ENCODE measurements around the gene TRA2A. TPM values are rescaled to one million over a fixed set of nuclear protein-coding genes. Genes with fewer than 3 reads are reported as not detected.

Gene TRA2A
- total and polyA plus RNA-seq, 2 of the 13 experiments (the other 11 are each of a cell fraction or from before 2014, with no cell fraction given): 39.1 to 41.6 TPM

DNA sequence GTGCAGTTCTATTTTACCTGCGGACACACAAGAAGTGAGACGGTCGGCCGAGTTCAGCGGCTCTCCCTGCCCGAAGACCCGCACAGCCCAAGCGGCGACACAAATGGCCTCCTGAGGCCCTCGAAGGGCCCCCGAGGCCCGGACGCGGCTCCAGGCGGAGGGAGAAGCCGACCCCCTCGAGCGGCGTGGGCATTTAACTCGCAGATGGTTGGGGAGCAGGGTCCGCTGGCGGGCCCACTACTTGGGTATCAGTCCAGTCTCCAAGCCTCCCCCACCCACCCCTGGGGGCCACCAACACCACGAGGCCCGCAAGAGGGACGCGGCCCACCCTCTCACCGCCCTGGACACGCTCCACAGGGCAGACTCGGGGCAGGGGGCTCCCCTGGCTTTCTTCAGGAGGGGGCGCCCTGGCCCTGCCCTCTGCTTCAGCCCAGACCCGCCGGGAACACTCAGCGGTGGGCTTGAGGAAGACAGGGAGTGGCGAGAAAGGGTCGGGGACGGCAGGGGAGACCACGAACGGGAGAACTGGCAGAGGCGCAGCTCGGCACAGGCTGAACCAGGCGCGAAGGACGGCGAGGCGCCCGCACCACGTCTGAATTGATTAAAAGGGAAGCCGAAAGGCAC is 63.1 kb downstream of the TRA2A start (continued):
- TF ChIP-seq NFKB2 (CRISPR knock-in tag; IDR thresholded peaks at IDR 0.05; ENCODE audit: borderline replicate concordance) (no peak), BATF2 (CRISPR knock-in tag; IDR thresholded peaks at IDR 0.05) (0 out of 2 replicates have a peak, but pooled peaks have one; percentile 4), HMG20B (CRISPR knock-in tag; conservative IDR thresholded peaks at IDR 0.05) (no peak), MATR3 (CRISPR knock-in tag; IDR thresholded peaks at IDR 0.05) (no peak), SMYD3 (CRISPR knock-in tag; IDR thresholded peaks at IDR 0.05) (no peak), PITX1 (CRISPR knock-in tag; IDR thresholded peaks at IDR 0.05) (peak; percentile 9; the same call in 1 of the 2 replicates), SP4 (CRISPR knock-in tag; IDR thresholded peaks at IDR 0.05) (0 out of 2 replicates have a peak, but pooled peaks have one; percentile 17), NCOA1 (CRISPR knock-in tag; IDR thresholded peaks at IDR 0.05) (no peak), MTA1 (CRISPR knock-in tag; IDR thresholded peaks at IDR 0.05; ENCODE audit: borderline replicate concordance) (no peak), ZNF354B (CRISPR knock-in tag; IDR thresholded peaks at IDR 0.05) (no peak), SOX13 (IDR thresholded peaks at IDR 0.05) (no peak), SOX13 (CRISPR knock-in tag; conservative IDR thresholded peaks at IDR 0.05 in 1 of 2, IDR thresholded peaks at IDR 0.05 in 1 of 2) (no peak), SMARCC2 (IDR thresholded peaks at IDR 0.05) (no peak), CTCF (CRISPR knock-in tag; IDR thresholded peaks at IDR 0.05) (peak; percentile 51), MIER3 (CRISPR knock-in tag; IDR thresholded peaks at IDR 0.05; ENCODE audit: borderline replicate concordance) (no peak)
- TF ChIP-seq, protein P1, sequence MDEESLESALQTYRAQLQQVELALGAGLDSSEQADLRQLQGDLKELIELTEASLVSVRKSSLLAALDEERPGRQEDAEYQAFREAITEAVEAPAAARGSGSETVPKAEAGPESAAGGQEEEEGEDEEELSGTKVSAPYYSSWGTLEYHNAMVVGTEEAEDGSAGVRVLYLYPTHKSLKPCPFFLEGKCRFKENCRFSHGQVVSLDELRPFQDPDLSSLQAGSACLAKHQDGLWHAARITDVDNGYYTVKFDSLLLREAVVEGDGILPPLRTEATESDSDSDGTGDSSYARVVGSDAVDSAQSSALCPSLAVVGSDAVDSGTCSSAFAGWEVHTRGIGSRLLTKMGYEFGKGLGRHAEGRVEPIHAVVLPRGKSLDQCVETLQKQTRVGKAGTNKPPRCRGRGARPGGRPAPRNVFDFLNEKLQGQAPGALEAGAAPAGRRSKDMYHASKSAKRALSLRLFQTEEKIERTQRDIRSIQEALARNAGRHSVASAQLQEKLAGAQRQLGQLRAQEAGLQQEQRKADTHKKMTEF (CRISPR knock-in tag; IDR thresholded peaks at IDR 0.05): no peak
- TF ChIP-seq, protein P2, sequence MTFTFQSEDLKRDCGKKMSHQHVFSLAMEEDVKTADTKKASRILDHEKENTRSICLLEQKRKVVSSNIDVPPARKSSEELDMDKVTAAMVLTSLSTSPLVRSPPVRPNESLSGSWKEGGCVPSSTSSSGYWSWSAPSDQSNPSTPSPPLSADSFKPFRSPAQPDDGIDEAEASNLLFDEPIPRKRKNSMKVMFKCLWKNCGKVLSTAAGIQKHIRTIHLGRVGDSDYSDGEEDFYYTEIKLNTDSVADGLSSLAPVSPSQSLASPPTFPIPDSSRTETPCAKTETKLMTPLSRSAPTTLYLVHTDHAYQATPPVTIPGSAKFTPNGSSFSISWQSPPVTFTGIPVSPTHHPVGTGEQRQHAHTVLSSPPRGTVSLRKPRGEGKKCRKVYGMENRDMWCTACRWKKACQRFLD (CRISPR knock-in tag; IDR thresholded peaks at IDR 0.05; ENCODE audit: borderline replicate concordance): no peak
- TF ChIP-seq, protein P3, sequence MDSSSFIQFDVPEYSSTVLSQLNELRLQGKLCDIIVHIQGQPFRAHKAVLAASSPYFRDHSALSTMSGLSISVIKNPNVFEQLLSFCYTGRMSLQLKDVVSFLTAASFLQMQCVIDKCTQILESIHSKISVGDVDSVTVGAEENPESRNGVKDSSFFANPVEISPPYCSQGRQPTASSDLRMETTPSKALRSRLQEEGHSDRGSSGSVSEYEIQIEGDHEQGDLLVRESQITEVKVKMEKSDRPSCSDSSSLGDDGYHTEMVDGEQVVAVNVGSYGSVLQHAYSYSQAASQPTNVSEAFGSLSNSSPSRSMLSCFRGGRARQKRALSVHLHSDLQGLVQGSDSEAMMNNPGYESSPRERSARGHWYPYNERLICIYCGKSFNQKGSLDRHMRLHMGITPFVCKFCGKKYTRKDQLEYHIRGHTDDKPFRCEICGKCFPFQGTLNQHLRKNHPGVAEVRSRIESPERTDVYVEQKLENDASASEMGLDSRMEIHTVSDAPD (CRISPR knock-in tag; IDR thresholded peaks at IDR 0.05): no peak
- TF ChIP-seq, protein P4, sequence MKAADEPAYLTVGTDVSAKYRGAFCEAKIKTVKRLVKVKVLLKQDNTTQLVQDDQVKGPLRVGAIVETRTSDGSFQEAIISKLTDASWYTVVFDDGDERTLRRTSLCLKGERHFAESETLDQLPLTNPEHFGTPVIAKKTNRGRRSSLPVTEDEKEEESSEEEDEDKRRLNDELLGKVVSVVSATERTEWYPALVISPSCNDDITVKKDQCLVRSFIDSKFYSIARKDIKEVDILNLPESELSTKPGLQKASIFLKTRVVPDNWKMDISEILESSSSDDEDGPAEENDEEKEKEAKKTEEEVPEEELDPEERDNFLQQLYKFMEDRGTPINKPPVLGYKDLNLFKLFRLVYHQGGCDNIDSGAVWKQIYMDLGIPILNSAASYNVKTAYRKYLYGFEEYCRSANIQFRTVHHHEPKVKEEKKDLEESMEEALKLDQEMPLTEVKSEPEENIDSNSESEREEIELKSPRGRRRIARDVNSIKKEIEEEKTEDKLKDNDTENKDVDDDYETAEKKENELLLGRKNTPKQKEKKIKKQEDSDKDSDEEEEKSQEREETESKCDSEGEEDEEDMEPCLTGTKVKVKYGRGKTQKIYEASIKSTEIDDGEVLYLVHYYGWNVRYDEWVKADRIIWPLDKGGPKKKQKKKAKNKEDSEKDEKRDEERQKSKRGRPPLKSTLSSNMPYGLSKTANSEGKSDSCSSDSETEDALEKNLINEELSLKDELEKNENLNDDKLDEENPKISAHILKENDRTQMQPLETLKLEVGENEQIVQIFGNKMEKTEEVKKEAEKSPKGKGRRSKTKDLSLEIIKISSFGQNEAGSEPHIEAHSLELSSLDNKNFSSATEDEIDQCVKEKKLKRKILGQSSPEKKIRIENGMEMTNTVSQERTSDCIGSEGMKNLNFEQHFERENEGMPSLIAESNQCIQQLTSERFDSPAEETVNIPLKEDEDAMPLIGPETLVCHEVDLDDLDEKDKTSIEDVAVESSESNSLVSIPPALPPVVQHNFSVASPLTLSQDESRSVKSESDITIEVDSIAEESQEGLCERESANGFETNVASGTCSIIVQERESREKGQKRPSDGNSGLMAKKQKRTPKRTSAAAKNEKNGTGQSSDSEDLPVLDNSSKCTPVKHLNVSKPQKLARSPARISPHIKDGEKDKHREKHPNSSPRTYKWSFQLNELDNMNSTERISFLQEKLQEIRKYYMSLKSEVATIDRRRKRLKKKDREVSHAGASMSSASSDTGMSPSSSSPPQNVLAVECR (CRISPR knock-in tag; IDR thresholded peaks at IDR 0.05; ENCODE audit: borderline replicate concordance): 0 out of 2 replicates have a peak, but pooled peaks have one; percentile 4

Measured in HepG2 (cell line).